Stimulated activated CD8-positive, alpha-beta memory T cell treated with anti-CD3 and anti-CD28 coated beads, Interleukin-4, amount 100 ng/mL, for 1 hour (primary cell): Measurements from ENCODE around the gene BORCS5.
A peak's percentile ranks its signal among the peaks of the same experiment; 100 is the strongest.
"Not testable (repeated sequence)": the region's sequence is repeated elsewhere in the genome, so short reads cannot be mapped to it uniquely, and the experiment has no call there.

Experiments used
- DNase-seq, 2 donors: peaks; one replicate each; pipeline ENCODE4 v3.0.0-alpha.2; 2020; ENCODE audit warnings: low read depth in 2 of 2, low spot score in 1 of 2

Gene BORCS5

GRCh38 chr12:12356896-12357718 is at the start of gene BORCS5:
Gene BORCS5, plus strand, starts transcription at chr12:12357078. Its CDS starts 374 bp downstream, at chr12:12357452.
- peak; percentile 92 to 95 for DNase-seq

- DNase-seq, result not testable (repeated sequence)
Measured at GRCh38 chr12:12310695-12311094, 46.2 kb upstream of the BORCS5 start.

GRCh38 chr12:12315838-12316237 is 41.0 kb upstream of the BORCS5 start:
- DNase-seq, result no peak

DNA sequence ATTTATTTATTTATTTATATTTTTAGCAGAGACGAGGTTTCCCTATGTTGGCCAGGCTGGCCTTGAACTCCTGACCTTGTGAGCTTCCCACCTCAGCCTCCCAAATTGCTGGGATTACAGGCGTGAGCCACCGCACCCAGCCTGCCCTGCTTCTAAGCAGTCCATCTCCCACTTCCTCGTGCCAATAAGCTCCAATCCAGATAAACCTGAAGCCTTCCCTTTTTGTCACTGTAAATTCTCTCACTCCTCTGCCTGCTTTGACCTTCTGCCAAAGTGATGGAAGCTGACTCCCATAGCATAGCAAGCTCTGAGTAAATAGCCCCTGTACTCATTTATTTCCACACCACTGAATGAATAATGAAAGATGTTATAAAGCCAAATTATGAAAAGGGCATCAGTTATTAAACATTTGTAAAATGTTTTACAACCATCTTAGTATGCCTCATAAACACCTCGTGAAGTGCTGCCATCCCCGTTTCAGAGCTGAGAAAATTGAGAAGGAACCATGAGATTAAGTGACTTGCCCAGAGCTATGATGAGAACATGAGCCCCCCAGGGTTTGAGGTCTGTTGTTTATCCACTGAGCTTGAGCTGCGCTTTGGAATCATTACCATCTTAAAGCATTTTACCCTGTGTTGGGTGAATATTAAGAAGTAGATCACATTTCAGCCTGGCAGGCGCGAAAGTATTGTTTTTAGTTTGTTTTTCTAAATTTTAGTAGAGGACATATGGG is 37.3 kb upstream of the BORCS5 start:
- no peak for DNase-seq

GRCh38 chr12:12323118-12323517 is 33.8 kb upstream of the BORCS5 start:
- DNase-seq, result no peak

DNA sequence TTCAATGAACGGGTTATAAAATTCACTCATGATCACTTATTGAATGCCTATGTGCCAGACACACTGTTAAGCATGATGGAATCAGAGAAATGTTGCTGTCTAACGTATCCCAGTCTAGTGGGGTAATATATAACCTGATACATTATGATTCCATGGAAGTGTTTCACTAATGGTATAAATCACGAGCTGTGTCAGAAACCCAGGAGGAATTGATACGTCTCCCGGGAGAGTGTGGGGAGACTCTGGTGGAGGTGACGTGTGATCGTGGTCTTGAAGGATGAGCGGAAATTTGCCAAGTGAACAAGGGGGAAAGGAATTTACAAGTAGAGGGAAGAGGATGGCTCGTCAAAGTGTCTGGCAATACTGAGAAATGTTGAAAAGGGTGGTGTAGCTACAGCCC is 33.3 kb upstream of the BORCS5 start:
- no peak for DNase-seq

DNA sequence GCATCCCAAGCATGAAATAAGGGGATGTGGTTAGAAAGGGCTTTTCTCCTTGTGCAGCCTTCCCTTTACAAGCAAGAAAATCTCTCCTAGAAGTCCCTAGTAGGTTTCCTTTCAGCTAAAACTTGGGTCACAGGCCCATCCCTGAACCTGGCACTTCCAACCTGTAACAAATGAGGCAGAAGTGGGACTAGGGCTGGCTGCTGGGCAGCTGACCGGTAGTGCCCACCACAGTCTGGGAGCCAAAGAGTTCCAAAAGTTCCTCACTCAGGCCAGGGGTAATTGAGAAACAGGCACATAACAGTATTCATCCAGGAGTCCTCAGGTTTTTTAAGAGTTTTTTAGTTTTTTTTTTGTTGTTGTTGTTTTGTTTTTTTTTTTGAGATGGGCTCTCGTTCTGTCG is 30.6 kb upstream of the BORCS5 start:
- DNase-seq, result no peak

GRCh38 chr12:12327802-12328201 is 29.1 kb upstream of the BORCS5 start:
- DNase-seq, result no peak

- no peak for DNase-seq
Measured at GRCh38 chr12:12331244-12331771, 25.6 kb upstream of the BORCS5 start.

- no peak for DNase-seq
Measured at GRCh38 chr12:12331896-12332295, 25.0 kb upstream of the BORCS5 start.

DNA sequence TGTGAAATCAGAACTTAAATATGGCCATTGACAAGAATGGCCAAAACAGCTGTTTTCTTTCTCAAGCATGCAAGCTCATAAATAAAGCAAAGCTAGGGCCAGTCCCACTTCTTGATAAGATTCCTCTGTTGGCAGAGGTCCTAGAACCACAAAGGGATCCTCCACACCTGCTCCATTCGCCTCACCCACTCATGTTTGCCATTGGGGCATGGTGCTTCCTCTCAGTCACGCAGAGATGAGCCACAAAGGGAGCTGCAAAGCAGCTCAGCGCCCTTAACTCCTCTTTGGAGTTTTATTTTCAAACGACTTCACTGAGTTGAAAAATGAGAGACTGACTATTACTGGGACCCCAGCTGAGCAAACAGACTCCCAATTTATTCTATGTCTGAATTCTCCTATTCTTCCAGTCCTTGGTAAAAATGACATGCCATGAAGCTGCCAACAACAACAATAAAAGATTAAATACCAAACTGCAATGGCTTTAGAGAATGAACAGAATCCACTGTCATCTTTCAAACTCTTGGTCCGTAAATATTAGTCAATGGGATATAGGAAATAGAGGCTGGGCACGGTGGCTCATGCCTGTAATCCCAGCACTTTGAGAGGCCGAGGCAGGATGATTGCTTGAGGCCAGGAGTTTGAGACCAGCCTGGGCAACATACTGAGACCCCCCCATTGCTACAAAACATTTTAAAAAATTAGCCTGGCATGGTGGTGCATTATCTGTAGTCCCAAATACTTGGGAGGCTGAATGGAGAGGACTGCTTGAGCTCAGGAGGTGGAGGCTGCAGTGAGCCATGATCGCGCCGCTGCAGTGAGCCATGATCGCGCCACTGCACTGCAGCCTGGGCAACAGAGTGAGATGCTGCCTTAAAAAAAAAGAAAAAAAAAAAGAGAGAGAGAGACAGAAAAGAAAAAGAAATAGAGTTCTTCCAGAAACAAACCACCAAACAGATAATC is 23.2 kb upstream of the BORCS5 start:
- DNase-seq, result no peak

- peak; percentile 31 to 32 for DNase-seq
Measured at GRCh38 chr12:12334367-12335040, 22.4 kb upstream of the BORCS5 start.

DNA sequence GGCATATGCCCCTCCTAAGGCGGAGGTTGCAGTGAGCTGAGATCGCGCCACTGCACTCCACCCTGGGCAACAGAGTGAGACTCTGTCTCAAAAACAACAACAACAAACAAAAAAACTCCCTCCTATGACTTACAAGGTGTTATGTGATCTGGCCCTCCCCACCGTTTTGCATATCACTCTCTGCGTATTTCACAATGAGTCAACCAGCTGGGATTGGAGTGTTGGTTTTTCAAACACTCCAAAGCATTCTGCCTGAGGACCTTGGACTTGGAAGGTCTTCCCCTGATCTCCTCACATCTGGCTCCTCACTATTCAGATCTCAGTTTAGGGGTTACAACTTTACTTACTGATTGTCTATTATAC is 20.8 kb upstream of the BORCS5 start:
- DNase-seq, result no peak

DNA sequence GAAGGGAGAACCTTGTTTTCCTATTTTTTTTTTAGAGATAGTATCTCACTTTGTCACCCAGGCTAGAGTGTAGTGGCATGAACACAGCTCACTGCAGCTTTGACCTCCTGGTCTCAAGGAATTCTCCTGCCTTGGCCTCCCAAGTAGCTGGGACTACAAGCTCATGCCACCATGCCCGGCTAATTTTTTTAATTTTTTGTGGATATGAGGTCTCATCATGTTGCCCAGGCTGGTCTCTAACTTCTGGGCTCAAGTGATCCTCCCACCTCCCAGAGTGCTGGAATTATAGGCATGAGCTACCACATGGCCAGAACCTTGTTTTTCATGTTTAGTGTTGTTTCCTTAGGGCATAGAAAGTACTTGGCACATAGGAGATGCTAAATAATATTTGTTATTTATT is 20.4 kb upstream of the BORCS5 start:
- DNase-seq, result no peak

DNA sequence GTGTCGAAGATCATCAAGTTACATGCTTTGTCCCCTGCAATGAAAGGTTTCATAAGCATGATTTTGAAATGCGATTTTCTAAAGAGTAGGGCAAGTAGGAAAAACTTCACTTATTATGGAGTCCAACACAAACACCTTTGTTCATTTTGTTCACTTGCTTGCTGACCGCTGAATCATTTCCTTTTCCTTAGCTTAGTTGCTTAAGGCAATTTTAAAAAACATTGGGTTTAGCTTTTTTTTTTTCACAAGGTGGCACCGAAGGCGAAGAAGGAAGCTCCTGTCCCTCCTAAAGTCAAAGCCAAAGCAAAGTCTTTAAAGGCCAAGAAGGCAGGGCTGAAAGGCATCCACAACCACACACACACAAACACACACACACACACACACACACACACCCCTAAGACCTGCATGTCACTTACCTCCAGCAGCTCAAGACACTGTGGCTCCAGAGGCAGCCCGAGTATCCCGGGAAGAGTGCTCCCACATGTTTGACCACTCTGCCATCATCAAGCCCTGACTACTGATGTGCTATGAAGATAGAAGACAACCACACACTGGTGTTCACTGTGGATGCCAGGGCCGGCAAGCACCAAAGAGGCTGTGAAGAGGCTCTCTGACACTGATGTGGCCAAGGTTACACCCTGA is 18.2 kb upstream of the BORCS5 start:
- DNase-seq, result no peak

DNA sequence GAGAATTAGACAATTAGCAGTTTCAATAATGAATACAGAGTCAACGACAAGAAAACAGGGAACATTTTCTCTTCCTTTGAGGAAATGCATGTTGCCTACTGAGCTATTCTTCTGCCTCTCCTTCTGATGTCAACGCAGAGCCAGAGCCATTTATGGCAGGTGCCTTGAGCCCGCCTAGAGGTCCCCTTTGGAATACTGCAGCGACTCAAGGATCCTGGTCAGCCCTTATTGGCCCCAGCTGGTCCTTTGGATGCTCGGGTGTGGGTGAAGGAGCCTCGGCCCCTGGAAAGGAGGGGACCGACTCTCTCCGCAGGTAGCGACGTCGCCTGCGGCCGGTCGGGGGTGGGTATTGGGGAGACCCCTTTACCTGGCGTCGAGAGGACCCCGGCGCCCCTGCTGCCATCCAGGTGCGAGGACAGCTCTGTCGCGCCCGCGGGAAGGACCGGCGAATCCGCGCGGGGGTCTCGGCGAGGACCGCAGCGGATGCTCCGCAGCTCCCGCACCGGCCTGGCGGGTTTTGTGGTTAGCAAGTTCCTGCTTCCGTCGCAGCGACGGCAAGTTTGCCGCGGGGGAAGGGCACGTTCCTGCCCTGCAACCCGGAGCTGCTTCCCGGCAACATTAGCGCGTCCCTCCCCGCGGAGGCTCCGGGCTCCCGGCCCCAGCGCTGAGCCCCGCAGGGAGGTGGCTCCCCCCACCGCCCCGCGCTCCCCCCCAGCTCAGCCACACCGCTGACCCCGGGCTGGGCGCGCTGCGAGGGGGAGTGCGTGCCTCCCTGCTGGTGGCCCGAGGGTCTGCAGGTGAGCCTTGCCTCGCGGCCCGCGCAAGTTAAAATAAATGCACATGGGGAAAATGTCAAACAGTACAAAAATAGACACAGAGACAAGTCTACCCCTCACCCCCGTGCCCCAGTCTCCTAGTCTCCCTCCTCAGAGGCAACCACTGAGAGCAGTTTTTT is 6.9 kb upstream of the BORCS5 start, which contains the start of gene MANSC1:
TSS of gene MANSC1 (minus strand) at position 532 of the 955 bp plus-strand sequence. CDS start 6,928 bp downstream, outside the sequence.
- no peak for DNase-seq

- no peak for DNase-seq
Measured at GRCh38 chr12:12350868-12351463, 5.9 kb upstream of the BORCS5 start.

DNA sequence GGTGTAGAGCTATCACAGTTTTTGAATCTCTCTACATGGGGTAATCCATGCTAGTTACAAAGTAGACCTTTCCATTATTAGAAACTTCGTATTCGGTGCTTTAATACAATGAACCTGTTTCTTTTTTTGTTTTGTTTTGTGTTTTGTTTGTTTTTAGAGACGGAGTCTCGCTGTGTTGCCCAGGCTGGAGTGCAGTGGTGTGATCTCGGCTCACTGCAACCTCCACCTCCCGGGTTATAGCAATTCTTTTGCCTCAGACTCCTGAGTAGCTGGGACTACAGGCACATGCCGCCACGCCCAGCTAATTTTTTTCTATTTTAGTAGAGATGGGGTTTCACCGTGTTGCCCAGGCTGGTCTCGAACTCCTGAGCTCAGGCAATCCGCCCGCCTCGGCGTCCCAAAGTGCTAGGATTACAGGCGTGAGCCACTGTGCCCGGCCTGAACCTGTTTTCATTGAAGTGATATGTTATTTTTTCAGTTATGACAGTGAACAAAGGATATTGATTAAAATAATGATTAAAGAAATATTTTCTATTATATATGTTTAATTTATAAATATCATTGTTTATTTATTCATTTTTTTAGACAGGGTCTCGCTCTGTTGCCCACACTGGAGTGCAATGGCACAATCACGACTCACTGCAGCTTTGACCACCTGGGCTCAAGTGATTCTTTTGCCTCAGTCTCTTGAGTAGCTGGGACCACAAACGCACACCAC is 5.3 kb upstream of the BORCS5 start:
- not testable (repeated sequence) for DNase-seq
